ENCODE data around the gene ETHE1.

Gene ETHE1

DNA sequence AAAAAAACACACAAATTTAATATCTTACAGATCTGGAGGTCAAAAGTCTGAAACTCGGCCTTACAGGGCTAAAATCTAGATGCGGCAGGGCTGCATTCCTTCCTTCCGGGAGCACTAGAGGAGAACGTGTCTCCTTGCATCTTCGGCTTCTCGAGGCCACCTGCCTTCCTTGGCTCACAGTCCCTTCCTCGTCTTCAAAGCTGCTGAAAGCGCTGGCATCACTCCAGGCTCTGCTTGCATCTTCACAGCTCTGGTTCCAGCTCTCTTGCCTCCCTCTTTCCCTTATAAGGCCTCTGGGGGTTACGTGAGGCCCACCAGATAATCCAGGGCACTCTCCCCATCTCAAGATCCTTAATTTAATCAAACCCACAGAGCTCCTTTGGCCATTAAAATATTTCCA is 37.8 kb upstream of the ETHE1 start:
- no peak for ATAC-seq
- TF ChIP-seq, protein P1, sequence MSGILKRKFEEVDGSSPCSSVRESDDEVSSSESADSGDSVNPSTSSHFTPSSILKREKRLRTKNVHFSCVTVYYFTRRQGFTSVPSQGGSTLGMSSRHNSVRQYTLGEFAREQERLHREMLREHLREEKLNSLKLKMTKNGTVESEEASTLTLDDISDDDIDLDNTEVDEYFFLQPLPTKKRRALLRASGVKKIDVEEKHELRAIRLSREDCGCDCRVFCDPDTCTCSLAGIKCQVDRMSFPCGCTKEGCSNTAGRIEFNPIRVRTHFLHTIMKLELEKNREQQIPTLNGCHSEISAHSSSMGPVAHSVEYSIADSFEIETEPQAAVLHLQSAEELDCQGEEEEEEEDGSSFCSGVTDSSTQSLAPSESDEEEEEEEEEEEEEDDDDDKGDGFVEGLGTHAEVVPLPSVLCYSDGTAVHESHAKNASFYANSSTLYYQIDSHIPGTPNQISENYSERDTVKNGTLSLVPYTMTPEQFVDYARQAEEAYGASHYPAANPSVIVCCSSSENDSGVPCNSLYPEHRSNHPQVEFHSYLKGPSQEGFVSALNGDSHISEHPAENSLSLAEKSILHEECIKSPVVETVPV (CRISPR knock-in tag; IDR thresholded peaks at IDR 0.05), result no peak
- TF ChIP-seq RARB (CRISPR knock-in tag; IDR thresholded peaks at IDR 0.05) (no peak), ZNF565 (CRISPR knock-in tag; conservative IDR thresholded peaks at IDR 0.05; ENCODE audit: low read depth) (no peak), SNAI2 (CRISPR knock-in tag; IDR thresholded peaks at IDR 0.05) (no peak), ZNF70 (CRISPR knock-in tag; IDR thresholded peaks at IDR 0.05) (no peak), PPARA (CRISPR knock-in tag; IDR thresholded peaks at IDR 0.05; ENCODE audit: borderline replicate concordance) (no peak), ZC3H10 (CRISPR knock-in tag; IDR thresholded peaks at IDR 0.05) (no peak)
- TF ChIP-seq, protein P2, sequence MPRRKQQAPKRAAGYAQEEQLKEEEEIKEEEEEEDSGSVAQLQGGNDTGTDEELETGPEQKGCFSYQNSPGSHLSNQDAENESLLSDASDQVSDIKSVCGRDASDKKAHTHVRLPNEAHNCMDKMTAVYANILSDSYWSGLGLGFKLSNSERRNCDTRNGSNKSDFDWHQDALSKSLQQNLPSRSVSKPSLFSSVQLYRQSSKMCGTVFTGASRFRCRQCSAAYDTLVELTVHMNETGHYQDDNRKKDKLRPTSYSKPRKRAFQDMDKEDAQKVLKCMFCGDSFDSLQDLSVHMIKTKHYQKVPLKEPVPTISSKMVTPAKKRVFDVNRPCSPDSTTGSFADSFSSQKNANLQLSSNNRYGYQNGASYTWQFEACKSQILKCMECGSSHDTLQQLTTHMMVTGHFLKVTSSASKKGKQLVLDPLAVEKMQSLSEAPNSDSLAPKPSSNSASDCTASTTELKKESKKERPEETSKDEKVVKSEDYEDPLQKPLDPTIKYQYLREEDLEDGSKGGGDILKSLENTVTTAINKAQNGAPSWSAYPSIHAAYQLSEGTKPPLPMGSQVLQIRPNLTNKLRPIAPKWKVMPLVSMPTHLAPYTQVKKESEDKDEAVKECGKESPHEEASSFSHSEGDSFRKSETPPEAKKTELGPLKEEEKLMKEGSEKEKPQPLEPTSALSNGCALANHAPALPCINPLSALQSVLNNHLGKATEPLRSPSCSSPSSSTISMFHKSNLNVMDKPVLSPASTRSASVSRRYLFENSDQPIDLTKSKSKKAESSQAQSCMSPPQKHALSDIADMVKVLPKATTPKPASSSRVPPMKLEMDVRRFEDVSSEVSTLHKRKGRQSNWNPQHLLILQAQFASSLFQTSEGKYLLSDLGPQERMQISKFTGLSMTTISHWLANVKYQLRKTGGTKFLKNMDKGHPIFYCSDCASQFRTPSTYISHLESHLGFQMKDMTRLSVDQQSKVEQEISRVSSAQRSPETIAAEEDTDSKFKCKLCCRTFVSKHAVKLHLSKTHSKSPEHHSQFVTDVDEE (CRISPR knock-in tag; IDR thresholded peaks at IDR 0.05), result no peak

GRCh38 chr19:43563816-43564457 is 36.9 kb upstream of the ETHE1 start:
- no peak for TF ChIP-seq BACH2 (CRISPR knock-in tag; IDR thresholded peaks at IDR 0.05; ENCODE audit: borderline replicate concordance)
- TF ChIP-seq, protein P3, sequence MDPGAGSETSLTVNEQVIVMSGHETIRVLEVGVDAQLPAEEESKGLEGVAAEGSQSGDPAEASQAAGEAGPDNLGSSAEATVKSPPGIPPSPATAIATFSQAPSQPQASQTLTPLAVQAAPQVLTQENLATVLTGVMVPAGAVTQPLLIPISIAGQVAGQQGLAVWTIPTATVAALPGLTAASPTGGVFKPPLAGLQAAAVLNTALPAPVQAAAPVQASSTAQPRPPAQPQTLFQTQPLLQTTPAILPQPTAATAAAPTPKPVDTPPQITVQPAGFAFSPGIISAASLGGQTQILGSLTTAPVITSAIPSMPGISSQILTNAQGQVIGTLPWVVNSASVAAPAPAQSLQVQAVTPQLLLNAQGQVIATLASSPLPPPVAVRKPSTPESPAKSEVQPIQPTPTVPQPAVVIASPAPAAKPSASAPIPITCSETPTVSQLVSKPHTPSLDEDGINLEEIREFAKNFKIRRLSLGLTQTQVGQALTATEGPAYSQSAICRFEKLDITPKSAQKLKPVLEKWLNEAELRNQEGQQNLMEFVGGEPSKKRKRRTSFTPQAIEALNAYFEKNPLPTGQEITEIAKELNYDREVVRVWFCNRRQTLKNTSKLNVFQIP (CRISPR knock-in tag; IDR thresholded peaks at IDR 0.05; ENCODE audit: borderline replicate concordance, low read depth), result no peak
- no peak for TF ChIP-seq ARNTL (CRISPR knock-in tag; IDR thresholded peaks at IDR 0.05; ENCODE audit: borderline replicate concordance, low read depth)
- no peak for TF ChIP-seq ZNF565 (CRISPR knock-in tag; conservative IDR thresholded peaks at IDR 0.05; ENCODE audit: low read depth)
- no peak for ATAC-seq

DNA sequence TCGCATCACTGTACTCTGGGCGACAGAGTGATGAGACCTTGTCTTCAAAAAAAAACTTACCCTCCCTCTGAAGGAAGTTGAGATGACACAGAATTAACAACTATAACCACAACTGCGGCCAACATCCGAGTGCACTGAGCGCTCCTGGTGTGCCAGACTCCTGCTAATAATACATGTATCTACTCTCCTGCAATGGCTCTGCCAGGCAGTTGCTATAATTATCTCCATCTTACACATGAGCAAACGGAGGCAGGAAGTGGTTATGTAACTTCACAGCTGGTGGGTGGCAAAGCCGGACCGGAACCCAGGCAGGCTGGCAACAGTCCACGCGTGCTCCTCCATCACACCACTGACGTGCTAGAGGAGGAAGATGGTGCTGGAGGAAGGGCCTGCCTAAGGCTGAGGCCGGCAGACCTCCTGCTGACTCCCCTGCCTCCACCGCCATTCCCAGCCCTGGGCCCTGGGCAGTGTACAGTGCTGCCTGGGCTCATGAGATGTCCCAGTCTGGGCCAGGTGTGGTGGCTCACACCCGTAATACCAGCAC is 35.8 kb upstream of the ETHE1 start:
- no peak for TF ChIP-seq RARB (CRISPR knock-in tag; IDR thresholded peaks at IDR 0.05)
- TF ChIP-seq CSDC2 (CRISPR knock-in tag; IDR thresholded peaks at IDR 0.05), result no peak
- TF ChIP-seq PPARA (CRISPR knock-in tag; IDR thresholded peaks at IDR 0.05; ENCODE audit: borderline replicate concordance), result no peak
- TF ChIP-seq ZNF70 (CRISPR knock-in tag; IDR thresholded peaks at IDR 0.05), result no peak
- no peak for TF ChIP-seq BACH2 (CRISPR knock-in tag; IDR thresholded peaks at IDR 0.05; ENCODE audit: borderline replicate concordance)
- no peak for TF ChIP-seq ARNTL (CRISPR knock-in tag; IDR thresholded peaks at IDR 0.05; ENCODE audit: borderline replicate concordance, low read depth)
- no peak for TF ChIP-seq OSR1 (CRISPR knock-in tag; IDR thresholded peaks at IDR 0.05)
- no peak for TF ChIP-seq GLIS3 (CRISPR knock-in tag; IDR thresholded peaks at IDR 0.05)
- peak; percentile 70 for ATAC-seq

DNA sequence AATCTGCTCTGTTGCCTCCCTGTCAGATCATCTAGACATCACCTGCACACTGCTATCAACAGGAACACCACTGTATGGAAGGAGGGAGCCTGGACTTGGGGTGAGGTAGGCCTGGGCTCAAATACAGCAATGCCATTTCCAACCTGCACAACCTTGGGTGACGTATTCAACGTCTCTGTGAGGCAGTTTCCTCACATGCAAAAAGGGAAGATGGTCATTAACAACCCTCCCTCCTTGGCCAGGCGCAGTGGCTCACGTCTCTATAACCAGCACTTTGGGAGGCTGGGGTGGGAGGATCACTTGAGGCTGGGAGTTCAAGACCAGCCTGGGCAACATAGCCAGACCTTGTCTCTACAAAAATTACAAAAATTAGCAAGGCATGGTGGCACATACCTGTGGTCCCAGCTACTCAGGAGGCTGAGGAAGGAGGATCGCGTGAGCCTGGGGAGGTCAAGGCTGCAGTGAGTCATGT is 35.3 kb upstream of the ETHE1 start:
- TF ChIP-seq PPARA (CRISPR knock-in tag; IDR thresholded peaks at IDR 0.05; ENCODE audit: borderline replicate concordance), result no peak
- TF ChIP-seq, protein P4, sequence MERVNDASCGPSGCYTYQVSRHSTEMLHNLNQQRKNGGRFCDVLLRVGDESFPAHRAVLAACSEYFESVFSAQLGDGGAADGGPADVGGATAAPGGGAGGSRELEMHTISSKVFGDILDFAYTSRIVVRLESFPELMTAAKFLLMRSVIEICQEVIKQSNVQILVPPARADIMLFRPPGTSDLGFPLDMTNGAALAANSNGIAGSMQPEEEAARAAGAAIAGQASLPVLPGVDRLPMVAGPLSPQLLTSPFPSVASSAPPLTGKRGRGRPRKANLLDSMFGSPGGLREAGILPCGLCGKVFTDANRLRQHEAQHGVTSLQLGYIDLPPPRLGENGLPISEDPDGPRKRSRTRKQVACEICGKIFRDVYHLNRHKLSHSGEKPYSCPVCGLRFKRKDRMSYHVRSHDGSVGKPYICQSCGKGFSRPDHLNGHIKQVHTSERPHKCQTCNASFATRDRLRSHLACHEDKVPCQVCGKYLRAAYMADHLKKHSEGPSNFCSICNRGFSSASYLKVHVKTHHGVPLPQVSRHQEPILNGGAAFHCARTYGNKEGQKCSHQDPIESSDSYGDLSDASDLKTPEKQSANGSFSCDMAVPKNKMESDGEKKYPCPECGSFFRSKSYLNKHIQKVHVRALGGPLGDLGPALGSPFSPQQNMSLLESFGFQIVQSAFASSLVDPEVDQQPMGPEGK (CRISPR knock-in tag; IDR thresholded peaks at IDR 0.05; ENCODE audit: borderline replicate concordance), result no peak
- TF ChIP-seq RARB (CRISPR knock-in tag; IDR thresholded peaks at IDR 0.05), result no peak
- no peak for TF ChIP-seq TCF4 (CRISPR knock-in tag; IDR thresholded peaks at IDR 0.05; ENCODE audit: borderline replicate concordance)
- TF ChIP-seq CSDC2 (CRISPR knock-in tag; IDR thresholded peaks at IDR 0.05), result no peak
- TF ChIP-seq TOX (CRISPR knock-in tag; IDR thresholded peaks at IDR 0.05; ENCODE audit: borderline replicate concordance), result no peak
- TF ChIP-seq, protein P5, sequence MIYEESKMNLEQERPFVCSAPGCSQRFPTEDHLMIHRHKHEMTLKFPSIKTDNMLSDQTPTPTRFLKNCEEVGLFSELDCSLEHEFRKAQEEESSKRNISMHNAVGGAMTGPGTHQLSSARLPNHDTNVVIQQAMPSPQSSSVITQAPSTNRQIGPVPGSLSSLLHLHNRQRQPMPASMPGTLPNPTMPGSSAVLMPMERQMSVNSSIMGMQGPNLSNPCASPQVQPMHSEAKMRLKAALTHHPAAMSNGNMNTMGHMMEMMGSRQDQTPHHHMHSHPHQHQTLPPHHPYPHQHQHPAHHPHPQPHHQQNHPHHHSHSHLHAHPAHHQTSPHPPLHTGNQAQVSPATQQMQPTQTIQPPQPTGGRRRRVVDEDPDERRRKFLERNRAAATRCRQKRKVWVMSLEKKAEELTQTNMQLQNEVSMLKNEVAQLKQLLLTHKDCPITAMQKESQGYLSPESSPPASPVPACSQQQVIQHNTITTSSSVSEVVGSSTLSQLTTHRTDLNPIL (CRISPR knock-in tag; IDR thresholded peaks at IDR 0.05; ENCODE audit: low read depth), result no peak
- no peak for TF ChIP-seq ZFP3 (CRISPR knock-in tag; IDR thresholded peaks at IDR 0.05)
- TF ChIP-seq ESRRG (CRISPR knock-in tag; IDR thresholded peaks at IDR 0.05), result no peak
- TF ChIP-seq ARNTL (CRISPR knock-in tag; IDR thresholded peaks at IDR 0.05; ENCODE audit: borderline replicate concordance, low read depth), result no peak
- TF ChIP-seq ZNF565 (CRISPR knock-in tag; conservative IDR thresholded peaks at IDR 0.05; ENCODE audit: low read depth), result no peak

More for the DNA sequence above, 35.3 kb upstream of the ETHE1 start:
- ATAC-seq, result no peak

All from SK-N-SH treated with all-trans-retinoic acid at 6 μM for 48 hours (cell line).